Fibroblast of lung (primary cell): Measurements from ENCODE around the gene ABHD6. TPM values are rescaled to one million over a fixed set of nuclear protein-coding genes. Genes with fewer than 3 reads are reported as not detected.

ENCODE experiments used
- DNase-seq, 2 donors: peaks; one replicate each; pipeline versions ENCODE4 v3.0.0 to v3.0.0-alpha.2; 2010; ENCODE audit warnings: low read depth in 2 of 2
- H2AFZ ChIP-seq: 2 replicates; pipeline ENCODE4 v1.5.1; 2012; ENCODE audit warnings: low read length, control low read depth, inconsistent platforms
- H3K27ac ChIP-seq: 2 replicates; pipeline ENCODE4 v1.5.1; 2011; ENCODE audit warnings: low read length, control low read depth; ENCODE audit not compliant: insufficient read depth
- H3K27me3 ChIP-seq: 2 replicates; pipeline ENCODE4 v1.5.1; 2011; ENCODE audit warnings: mild to moderate bottlenecking, low read length; ENCODE audit not compliant: control insufficient read depth, insufficient read depth
- H3K36me3 ChIP-seq: 2 replicates; pipeline ENCODE4 v1.5.1; 2011; ENCODE audit warnings: low read length; ENCODE audit not compliant: control insufficient read depth, insufficient read depth
- H3K4me1 ChIP-seq: 2 replicates; pipeline ENCODE4 v1.5.1; 2011; ENCODE audit warnings: low read length; ENCODE audit not compliant: control insufficient read depth, insufficient read depth; ENCODE audit errors: extremely low read depth
- H3K4me2 ChIP-seq: 2 replicates; pipeline ENCODE4 v1.5.1; 2011; ENCODE audit warnings: low read length, control low read depth; ENCODE audit not compliant: insufficient read depth; ENCODE audit errors: extremely low read depth
- H3K4me3 ChIP-seq, 4 experiments: fragments of 200-600 bp in 1 of 4; sonication (generic) in 1 of 4; replicated peaks in 1 of 4; 2 replicates each; pipeline ENCODE4 v1.5.1; 2011 to 2016; ENCODE audit warnings: low read length in 4 of 4, low read depth in 3 of 4, mild to moderate bottlenecking in 3 of 4, control low read depth in 2 of 4, inconsistent platforms in 1 of 4, mixed read lengths in 1 of 4; ENCODE audit not compliant: insufficient read depth in 1 of 4; ENCODE audit errors: control extremely low read depth in 1 of 4
- H3K79me2 ChIP-seq: 2 replicates; pipeline ENCODE4 v1.5.1; 2012; ENCODE audit warnings: mild to moderate bottlenecking, low read length, inconsistent platforms; ENCODE audit not compliant: control insufficient read depth, insufficient read depth
- H3K9ac ChIP-seq: 2 replicates; pipeline ENCODE4 v1.5.1; 2011; ENCODE audit warnings: mild to moderate bottlenecking, low read length, control low read depth; ENCODE audit not compliant: insufficient read depth
- H3K9me3 ChIP-seq: 2 replicates; pipeline ENCODE4 v1.5.1; 2012; ENCODE audit warnings: low read depth, low read length; ENCODE audit not compliant: control insufficient read depth, insufficient read depth
- H4K20me1 ChIP-seq: 2 replicates; pipeline ENCODE4 v1.5.1; 2011; ENCODE audit warnings: low read length; ENCODE audit not compliant: control insufficient read depth, insufficient read depth; ENCODE audit errors: extremely low read depth
- CTCF ChIP-seq, 2 donors: IDR thresholded peaks in 1 of 2; conservative IDR thresholded peaks in 1 of 2; 1 replicate in 1 of 2; 2 replicates in 1 of 2; pipeline ENCODE4 v1.5.1; 2011 to 2012; ENCODE audit warnings: low read length in 2 of 2, control low read depth in 1 of 2, inconsistent platforms in 1 of 2, low read depth in 1 of 2, mild to moderate bottlenecking in 1 of 2
- EZH2 ChIP-seq: IDR thresholded peaks from 2 replicates; pipeline ENCODE4 v1.5.1; 2012; ENCODE audit warnings: low read length, control low read depth, mild to moderate bottlenecking; ENCODE audit errors: missing control alignments
- polyA plus RNA-seq, 2 donors: library from polyadenylated mRNA; depleted of rRNA in 1 of 2; stranded (reverse) in 1 of 2; unstranded in 1 of 2; fragments of >200 nt; gene quantifications; 2 replicates each; pipeline ENCODE4 v1.2.1, GENCODE V29; 2011 to 2012; ENCODE audit warnings: missing spikeins in 1 of 2
- total RNA-seq: library from RNA; depleted of rRNA; stranded (reverse); fragments of >200 nt; gene quantifications from 2 replicates; pipeline ENCODE4 v1.2.1, GENCODE V29; 2014

ABHD6 gene
- total and polyA plus RNA-seq, 2 donors (not counting 1 experiment from before 2014, with no cell fraction given), result 7.3 to 13.5 TPM

GRCh38 chr3:58209933-58210332, 27.7 kb upstream of the ABHD6 start:
- peaks cover 19% of the 10 kb centered on the region for H3K27me3 ChIP-seq
- H3K4me2 ChIP-seq, result no peak overlapping the region
- peaks cover 2% of the 10 kb centered on the region for H3K4me1 ChIP-seq
- H3K9ac ChIP-seq, result no peak overlapping the region
- H3K9me3 ChIP-seq, result no peaks in the 10 kb centered on the region
- no peak for DNase-seq
- no peaks in the 10 kb centered on the region for H3K36me3 ChIP-seq
- H3K27ac ChIP-seq, result no peak overlapping the region
- H3K4me3 ChIP-seq, result no peak overlapping the region
- no peak overlapping the region for H2AFZ ChIP-seq
- TF ChIP-seq CTCF (conservative IDR thresholded peaks at IDR 0.05 in 1 of 2, IDR thresholded peaks at IDR 0.05 in 1 of 2; ENCODE audit: low read depth in 1 of 2, low read length in 2 of 2) (no peak), EZH2 (no peak)
- H3K79me2 ChIP-seq, result no peaks in the 10 kb centered on the region
- H4K20me1 ChIP-seq, result no peaks in the 10 kb centered on the region

- Histone ChIP-seq H3K27me3 (peaks cover 19% of the 10 kb centered on the region), H3K36me3 (no peaks in the 10 kb centered on the region), H3K4me3 (no peak within 1 kb of the TSS), H3K79me2 (no peaks in the 10 kb centered on the region), H3K9me3 (no peaks in the 10 kb centered on the region), H3K4me2 (no peak within 1 kb of the TSS), H3K4me1 (peaks cover 2% of the 10 kb centered on the region), H2AFZ (no peak within 1 kb of the TSS), H3K9ac (no peak within 1 kb of the TSS), H3K27ac (no peak within 1 kb of the TSS), H4K20me1 (no peaks in the 10 kb centered on the region)
- no peak for DNase-seq
- TF ChIP-seq EZH2 (no peak), CTCF (conservative IDR thresholded peaks at IDR 0.05 in 1 of 2, IDR thresholded peaks at IDR 0.05 in 1 of 2; ENCODE audit: low read depth in 1 of 2, low read length in 2 of 2) (no peak)
These were observed 26.7 kb upstream of the ABHD6 start, which contains the start of gene DNASE1L3 for GRCh38 chr3:58210761-58211460. DNASE1L3 (minus strand) TSS chr3:58210972; CDS start chr3:58210906, 66 bp downstream.

GRCh38 chr3:58214484-58215316, 22.9 kb upstream of the ABHD6 start:
- TF ChIP-seq EZH2 (no peak), CTCF (conservative IDR thresholded peaks at IDR 0.05 in 1 of 2, IDR thresholded peaks at IDR 0.05 in 1 of 2; ENCODE audit: low read depth in 1 of 2, low read length in 2 of 2) (no peak)
- DNase-seq, result peak in 1 of 2 donors; percentile 9

More at GRCh38 chr3:58214484-58215316, 22.9 kb upstream of the ABHD6 start:
- H3K36me3 ChIP-seq, result no peaks in the 10 kb centered on the region
- no peak overlapping the region for H3K4me3 ChIP-seq
- H3K9ac ChIP-seq, result no peak overlapping the region
- no peak overlapping the region for H3K27ac ChIP-seq
- H3K79me2 ChIP-seq, result no peaks in the 10 kb centered on the region
- H3K27me3 ChIP-seq, result peaks cover 15% of the 10 kb centered on the region
- H4K20me1 ChIP-seq, result no peaks in the 10 kb centered on the region
- no peak overlapping the region for H2AFZ ChIP-seq
- no peaks in the 10 kb centered on the region for H3K9me3 ChIP-seq
- no peak overlapping the region for H3K4me2 ChIP-seq
- no peaks in the 10 kb centered on the region for H3K4me1 ChIP-seq
